HG02588 (cell line): Measurements from ENCODE around the gene CER1.
A peak's percentile ranks its signal among the peaks of the same experiment; 100 is the strongest.

Experiments used
- ATAC-seq: cut with Tn5 transposase; IDR thresholded peaks from one replicate; pipeline ENCODE4 v1.9.1; 2021; ENCODE audit warnings: mild to moderate bottlenecking, moderate library complexity; ENCODE audit not compliant: unreplicated experiment

The CER1 gene, protein sequence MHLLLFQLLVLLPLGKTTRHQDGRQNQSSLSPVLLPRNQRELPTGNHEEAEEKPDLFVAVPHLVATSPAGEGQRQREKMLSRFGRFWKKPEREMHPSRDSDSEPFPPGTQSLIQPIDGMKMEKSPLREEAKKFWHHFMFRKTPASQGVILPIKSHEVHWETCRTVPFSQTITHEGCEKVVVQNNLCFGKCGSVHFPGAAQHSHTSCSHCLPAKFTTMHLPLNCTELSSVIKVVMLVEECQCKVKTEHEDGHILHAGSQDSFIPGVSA

DNA sequence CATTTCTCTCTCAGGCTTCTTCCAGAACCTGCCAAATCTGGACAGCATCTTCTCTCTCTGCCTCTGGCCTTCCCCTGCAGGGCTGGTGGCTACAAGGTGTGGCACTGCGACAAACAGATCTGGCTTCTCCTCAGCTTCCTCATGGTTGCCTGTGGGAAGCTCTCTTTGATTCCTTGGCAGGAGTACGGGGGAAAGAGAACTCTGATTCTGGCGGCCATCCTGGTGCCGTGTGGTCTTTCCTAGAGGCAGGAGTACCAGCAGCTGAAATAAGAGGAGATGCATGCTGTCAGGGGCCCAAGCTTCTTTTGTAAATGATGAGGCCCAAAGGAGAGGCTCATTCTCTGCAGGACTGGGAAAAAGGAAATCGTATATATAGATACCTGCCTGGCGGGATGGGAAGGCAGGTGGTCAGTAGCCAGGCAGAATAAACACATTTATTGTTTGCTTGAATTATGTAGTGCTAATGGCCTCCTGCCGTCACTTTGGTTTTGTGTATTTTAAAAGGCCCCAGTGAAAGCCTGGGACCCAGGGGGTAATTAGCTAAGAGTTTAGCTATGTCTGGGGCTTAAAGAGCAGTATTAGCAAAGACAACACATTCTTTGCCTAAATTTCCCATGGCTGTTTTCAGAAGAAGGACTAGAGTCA lies at the start of gene CER1:
CER1 (minus strand) TSS at position 343 of the 645 bp plus-strand sequence; CDS start at position 282, 61 bp downstream.
- ATAC-seq: no peak

DNA sequence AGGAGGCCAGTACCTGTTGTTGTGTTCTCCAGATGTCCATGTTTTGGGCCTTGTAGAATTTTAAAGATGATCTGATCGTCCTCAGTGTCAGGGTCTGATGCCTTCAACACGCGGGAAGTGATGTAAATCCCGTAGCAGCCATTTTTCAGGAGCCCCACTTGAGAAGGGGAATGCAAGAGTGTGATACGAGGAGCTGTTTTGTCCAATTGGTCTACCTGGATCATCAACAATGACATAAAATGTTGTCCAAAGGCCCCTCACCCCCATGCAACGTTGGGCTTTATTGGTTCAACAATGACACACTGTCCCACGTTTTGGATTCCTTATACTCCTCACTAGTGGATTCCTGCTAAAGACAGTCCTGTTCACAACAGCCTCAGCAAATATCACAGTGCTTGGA lies 48.1 kb upstream of the CER1 start:
- no peak for ATAC-seq

DNA sequence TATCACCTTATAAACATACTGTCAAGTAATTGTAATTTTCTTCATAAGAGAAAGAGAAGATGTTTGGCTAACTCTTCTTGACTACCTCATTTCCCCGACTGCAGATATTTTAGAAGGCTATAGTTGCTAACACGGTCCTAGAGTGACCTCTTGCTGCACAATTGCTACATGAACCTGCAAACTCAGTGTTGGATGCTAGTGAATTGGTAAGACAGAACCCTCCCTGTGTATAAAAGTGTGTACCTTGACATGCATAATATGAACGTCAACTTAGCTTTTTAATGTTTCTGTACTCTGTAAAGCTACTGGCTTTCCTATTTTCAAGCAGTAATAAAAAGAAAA lies 46.7 kb upstream of the CER1 start:
- ATAC-seq: peak; percentile 47

DNA sequence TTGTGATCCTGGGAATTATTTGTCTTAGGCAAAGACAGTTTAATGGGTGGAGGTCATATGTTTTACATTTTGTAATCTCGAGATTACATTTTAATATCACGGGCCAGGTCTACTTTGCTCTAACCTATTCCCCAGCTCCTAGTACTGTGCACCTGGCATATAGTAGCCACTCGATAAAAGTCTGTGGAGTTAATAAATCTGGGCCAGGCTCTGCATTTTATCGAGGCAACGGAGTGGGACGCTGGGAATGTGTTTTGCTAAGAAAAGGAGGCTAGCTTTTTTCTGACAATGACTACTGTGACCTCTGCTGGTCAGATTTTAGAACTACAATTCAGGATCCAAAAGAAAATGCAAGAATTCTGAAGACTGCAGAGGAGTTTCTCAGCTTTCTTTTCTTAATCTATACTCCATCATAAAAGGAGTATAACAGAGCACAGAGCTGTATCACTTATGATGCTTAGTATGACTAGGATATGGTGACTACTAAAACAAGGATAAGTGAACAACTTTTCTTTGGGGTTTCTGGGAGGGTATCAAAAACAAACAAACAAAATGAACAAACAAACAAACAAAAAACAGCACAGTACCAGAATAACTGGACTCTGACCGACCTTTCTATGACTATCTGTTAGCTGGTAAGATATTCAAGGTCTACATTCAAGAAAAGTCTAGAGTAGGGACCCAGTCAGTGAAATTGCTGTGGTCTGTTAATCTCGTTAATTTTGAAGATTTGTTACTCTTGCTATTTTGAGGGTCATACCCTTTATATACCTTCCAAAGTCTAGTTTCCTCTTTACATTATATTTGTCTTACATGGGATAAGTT lies 46.1 kb upstream of the CER1 start:
- no peak for ATAC-seq

DNA sequence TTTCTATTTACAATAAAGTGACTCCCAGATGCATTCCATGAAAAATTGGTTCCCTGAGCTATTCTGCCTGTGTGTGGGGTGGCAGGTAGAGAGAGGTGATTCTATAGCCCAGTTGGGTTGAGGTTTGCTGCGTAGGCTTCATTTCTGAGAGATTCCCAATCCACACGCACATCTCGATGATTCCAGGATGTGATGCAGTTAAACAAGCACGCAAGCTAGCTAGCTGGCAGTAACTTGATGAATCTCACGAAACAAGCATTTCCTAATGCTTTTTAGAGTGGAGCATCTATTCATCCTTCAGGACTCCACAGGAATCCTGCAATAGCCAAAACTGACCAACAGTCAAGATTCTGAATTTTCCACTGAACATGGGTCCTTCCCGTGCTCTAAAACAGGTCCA lies 43.8 kb upstream of the CER1 start:
- no peak for ATAC-seq

DNA sequence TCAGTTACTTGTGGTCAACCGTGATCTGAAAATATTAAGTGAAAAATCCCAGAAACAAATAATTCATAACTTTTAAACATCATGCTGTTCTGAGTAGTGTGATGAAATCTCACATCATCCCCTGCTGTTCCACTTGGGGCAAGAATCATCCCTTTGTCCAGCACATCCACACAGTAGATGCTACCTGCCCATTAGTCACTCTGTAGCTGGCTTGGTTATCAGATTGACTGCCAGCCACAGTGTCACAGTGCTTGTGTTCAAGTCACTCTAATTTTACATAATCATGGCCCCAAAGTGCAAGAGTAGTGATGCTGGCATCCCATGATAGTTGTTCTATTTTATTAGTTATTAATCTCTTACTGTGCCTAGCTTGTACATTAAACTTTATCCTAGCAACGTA lies 39.1 kb upstream of the CER1 start:
- ATAC-seq: no peak

DNA sequence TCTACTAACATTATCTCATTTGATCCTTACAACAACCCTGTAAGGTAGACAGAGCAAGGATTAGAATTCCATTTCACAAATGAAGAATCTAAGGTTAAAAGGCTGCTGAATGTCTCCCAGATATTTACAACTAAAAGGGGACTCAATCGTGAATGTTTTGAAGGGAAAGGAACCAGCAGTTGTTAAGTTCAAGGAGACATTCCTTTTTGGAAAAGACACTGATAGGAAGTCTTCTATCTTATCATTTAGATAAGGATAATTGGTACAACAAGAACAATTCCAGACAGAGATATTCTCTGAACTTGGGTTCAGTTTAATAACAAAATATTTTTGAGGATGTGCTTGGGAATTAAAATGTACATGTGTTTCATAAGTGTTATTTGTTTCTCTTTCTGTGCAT lies 37.5 kb upstream of the CER1 start:
- ATAC-seq: no peak

DNA sequence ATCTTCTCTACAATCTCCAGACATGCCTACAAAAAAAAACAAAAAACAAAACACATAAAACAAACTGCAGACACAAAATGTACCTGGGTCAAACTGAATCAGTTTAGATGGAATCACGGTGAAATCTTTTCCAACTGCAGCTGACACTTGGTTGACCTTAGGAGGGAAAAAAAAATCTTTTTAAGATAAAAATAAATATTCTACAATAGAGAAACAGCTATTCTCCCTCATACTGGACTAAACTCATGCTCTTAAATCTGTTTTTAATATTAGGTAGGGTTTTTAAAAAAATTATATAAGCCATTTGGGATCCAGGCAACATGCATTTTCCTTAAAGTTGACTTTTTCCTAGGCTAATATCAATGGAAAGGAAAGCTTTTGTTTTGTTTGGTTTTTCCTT lies 33.8 kb upstream of the CER1 start:
- no peak for ATAC-seq

DNA sequence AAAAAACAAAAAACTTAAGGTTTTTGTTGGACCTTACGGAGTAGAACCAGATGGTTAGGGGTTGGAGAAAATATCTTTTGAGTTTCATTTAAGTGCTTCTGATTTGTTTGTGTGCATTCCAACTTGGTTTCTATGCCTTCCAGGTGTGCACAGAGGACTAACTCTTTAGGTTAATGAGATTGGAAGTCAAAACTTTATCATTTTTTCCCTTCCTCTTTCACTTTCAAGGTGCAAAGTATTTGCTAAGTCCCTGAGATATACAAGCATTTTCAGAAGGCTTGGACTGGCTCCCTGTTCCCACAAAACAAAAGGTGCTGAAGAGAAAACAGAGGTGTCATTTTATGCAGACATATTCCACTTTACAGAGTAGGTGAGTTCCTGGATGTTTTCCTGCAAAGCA lies 30.3 kb upstream of the CER1 start:
- no peak for ATAC-seq

DNA sequence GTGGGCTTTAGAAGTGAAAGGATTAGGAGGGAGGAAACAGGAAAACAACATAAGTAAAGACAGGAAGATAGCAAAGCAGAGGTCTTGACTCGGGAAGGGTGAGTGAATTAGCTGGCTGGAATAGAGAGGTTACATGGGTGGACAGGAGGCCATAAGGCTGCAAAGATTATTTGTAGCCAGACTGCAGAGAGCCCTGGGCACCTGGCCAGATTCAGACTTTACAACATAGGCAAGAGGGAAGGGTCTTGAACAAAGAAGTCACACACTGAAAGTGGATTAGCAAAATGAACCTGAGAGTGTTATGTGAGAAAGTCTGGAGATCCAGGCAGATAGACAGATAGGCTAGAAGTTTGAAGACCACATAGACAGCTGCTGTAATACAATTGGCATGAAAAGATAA lies 29.7 kb upstream of the CER1 start:
- no peak for ATAC-seq

DNA sequence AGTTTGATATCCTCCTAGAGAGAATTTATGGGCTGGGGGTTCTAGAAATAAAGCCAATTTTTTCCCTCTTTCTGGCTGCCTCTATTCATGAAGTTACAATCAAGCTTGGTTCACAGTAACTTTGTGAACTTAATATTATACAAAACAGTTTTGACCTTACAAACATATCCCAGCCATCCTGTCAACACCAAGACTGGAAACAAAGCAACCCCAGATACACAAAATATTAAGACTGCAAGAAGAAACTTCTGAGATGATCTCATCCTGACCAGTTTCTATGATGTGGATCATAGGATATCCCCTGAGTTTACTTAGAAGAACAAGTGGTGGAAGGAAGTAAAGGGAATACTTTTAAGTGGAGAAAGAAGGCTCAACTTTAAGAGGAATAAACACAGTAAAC lies 28.3 kb upstream of the CER1 start:
- no peak for ATAC-seq

DNA sequence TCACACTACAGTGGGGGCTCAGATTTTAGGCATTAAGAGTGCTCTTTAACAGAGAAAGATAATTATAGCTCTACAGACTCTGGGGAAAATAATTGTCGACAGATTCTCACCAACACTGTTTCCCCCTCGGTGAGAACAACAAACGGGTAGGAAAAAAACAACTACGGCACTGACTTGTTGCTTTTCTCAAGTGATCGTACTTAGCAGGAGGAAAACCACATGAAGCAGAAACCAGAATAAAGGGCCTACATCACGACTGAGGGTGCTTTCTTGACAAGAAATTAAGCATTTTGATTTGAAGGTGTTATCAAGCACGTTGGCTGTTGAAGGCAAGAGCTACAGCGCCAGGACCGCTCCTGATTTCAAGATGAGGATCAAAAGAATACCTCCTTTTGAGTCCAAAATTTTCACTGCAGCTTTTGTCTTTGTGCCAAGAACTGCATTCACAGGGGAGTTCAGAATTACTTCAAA lies 27.2 kb upstream of the CER1 start:
- no peak for ATAC-seq

DNA sequence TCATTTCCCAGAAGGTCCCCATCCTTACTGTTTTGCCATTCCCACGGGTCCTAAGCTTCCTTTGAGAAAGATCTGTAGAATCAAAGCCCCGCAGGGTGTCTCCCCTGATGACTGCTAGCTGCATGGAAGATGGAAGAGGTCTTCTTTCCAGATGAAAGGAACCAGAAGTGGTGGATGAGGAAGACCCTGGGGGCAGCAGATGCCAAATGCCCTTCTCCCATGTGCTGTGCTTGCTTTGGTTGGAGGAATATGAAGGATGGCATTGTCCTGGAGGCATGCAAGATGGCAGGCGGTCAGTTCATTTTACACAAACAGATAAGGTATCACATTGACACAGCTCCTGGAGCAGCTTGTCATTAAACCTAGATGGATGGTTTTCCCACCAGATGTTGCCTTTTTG lies 25.8 kb upstream of the CER1 start:
- ATAC-seq: no peak

DNA sequence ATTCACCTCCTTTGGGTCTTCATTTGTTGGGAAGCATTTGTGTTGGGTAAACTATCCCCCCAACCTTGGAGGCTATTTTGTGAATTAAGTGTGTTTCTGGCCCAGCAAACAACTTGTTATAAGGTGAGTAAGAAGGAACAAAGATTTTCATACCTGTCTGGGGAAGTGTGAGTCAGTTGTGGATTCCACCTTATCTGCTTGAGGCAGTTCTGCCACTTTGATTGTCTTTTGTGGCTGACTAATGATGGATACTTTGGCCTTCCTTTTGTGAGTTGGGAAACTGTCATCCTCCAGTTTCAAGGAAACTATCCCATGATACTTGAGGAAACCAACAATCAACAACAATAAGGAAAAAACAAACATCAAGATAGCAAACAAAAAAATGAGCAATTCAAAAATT lies 24.6 kb upstream of the CER1 start:
- ATAC-seq: no peak

DNA sequence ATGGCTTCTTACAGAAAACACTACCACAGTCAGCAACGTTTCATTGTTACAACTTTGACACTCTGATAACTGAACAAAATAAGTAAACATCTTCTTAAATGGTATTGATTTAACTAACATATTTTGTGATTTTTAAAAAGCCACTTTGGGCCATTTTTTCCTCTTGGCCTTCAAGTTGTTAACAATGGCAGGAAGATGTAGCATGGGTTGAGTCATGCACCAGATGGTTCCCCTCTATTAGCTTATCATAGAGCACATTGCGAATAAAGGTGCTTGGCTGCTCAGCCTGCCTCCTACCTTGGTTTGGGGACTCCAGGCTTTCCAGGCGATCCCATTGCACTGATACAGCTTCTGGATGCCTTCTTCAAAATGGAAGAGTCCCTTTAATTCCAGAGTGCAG lies 24.1 kb upstream of the CER1 start:
- no peak for ATAC-seq

DNA sequence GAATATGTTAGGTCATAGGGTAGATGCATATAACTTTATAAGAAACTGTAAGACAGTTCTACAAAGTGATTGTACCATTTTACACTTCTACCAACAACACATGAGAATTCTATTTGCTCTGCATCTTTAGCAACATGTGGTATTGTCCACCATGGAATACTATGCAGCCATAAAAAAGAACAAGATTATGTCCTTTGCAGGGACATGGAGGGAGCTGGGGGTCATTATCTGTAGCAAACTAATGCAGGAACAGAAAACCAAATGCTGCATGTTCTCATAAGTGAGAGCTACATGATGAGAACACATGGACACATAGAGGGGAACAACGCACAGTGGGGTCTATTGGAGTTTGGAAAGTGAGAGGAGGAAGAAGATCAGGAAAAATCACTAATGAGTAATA lies 22.2 kb upstream of the CER1 start:
- ATAC-seq: no peak

DNA sequence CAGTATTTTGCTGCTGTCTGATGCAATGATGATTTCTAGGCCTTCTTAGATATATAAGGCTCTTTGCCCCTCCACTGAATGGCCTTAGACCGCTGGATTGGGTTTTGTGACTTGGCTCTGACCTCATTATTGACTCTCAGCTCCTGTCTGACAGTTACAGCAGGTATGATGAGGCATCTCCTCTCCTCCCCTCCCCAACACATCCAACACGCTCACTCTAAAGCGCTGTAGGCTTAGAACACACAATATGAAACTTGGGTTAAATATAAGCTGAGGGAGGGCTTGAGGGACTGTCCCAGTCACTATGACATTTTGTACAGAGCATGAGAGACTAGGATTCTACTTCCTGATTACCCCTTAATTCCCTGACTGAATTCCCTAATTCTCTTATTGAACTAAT lies 18.8 kb upstream of the CER1 start:
- peak; percentile 86 for ATAC-seq

DNA sequence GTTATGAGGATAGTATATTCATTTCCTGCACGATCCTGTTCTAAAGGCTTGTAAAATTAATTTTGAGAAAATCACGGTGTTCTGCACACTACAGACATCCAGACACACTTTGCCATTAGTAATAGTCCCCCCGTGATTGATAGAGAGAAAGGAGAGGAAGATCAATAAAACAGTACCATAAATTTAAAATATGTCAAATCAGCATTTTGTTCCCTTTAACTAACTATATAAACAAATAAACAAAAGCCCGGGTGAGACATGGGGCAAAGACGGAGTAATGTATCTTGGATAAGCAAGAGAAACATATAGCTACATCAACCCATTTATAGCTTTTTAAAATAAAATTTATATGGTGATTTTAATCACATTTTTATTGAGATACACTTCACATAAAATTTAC lies 10.6 kb upstream of the CER1 start:
- ATAC-seq: no peak

DNA sequence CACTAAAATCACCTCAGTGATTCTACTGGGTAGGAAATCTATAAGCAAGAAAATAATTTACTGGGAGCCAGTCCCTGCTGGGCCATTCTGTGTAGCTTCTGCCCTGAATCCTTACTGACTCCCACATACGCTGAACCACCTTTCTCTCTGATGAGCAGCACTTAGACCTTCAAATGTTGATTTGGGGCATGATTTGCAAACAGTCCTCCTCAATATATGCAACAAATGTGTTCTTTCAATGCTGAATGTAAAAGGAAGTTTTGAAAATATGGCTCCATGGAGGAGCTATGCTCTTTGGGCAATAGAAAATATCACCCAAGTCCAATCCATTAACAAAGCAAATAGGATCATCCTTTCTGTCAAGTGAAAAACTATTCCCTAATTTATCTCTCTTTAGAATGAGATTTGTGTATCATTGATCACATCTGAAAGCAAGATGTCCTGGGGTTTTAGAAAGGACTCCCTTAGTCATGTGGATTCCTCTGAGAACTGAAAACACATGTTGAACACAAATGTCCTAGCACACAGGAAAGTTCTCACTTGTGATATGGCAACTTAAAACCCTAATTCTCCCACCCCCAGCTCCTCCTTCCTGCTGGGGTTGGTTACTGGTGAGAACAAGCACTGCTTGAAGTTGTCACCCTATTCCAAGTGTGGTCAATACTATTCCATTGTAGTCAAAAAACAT lies 8.9 kb upstream of the CER1 start:
- ATAC-seq: no peak

DNA sequence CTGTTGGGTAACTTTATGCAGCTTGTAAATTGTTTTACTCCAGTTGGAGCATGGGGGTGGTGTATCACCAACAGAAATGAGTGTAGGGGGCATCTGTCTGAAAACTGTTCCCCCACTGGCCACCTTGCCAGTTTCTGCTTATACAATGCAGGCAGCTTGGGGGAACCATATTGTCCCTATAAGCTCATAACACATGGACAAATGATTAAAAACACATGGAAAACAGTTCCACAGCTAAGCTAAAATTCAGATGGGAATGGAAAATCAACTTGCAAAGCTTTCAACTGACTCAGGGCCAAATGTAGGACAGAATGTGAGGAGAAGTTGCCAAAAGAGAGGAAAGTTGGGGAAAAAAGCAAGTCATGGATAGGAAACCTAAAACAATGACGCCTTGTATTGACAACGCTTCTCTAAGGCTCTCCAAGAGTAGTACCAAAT lies 7.9 kb upstream of the CER1 start:
- ATAC-seq: no peak

DNA sequence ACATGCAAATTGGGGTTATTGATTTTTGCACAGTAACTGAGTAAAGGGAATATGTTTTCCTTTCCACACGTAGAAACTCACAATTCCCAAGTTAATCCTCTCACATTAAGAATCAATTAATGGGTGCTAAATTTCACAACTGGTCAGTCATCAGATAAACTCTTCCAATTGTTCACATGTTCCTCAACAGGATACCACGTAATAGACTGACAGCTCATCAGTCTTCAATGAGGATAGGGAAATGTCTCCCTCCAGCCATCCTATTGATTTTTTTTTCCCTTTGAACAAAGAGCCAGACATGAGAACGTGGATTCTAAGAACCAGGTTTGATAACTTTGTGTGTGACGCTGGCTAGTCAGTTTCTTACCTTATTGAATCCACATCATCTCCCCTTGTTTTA lies 768 bp upstream of the CER1 start:
- no peak for ATAC-seq
